HG03460 (cell line): Measurements from ENCODE around the gene SLX4IP.
"Not testable (repeated sequence)": the region's sequence is repeated elsewhere in the genome, so short reads cannot be mapped to it uniquely, and the experiment has no call there.

Experiments
- ATAC-seq: cut with Tn5 transposase; IDR thresholded peaks from one replicate; pipeline ENCODE4 v1.9.1; 2021; ENCODE audit not compliant: unreplicated experiment

Gene SLX4IP

DNA sequence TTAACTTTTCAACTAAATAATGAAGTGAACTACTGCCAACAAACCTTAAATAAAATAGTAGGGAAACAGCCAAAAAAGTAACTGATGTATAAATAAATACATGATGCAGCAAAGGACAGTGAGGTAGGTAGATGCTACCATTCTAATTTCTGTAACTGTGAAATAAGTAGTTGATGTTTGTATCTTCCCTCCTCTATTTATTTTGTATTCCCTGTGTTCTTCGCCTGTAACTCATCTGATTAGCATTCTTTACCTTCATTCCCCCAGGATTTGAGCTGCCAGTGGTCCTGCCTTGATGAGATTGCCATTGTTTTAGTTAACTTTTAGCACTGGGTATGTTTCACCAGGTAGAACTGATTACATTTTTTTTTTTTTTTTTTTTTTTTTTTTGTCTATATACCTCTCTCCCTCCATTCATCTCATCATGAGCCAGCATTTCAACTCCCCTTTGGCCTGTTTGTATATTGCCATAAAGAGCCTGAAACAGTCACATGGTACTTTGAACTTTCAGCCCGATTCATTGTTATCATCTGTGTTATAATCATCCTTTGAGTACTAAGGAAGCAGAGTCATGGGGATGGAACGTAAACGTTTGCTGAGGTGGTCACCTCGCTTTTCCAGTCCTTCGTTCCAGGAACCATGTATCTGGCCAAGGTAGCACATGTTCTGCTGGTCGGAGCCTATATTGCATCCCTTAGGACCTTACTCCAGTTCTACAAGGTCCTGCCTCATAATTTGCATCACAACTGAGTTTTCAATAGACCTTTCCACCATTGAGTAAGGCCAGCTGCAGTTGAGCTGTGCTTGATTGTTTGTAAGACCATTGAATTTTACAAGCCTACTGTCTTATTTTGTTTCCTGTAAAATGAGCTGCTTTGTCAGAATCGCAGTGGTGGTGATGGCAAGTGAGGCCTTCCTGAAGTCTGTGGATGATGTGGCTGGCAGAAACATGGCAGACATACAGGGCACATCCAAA lies 131.1 kb downstream of the SLX4IP start:
- no peak for ATAC-seq

- ATAC-seq = no peak
Measured at GRCh38 chr20:10568032-10568431, 132.9 kb downstream of the SLX4IP start.

GRCh38 chr20:10571313-10571815 lies 136.3 kb downstream of the SLX4IP start:
- ATAC-seq = no peak

DNA sequence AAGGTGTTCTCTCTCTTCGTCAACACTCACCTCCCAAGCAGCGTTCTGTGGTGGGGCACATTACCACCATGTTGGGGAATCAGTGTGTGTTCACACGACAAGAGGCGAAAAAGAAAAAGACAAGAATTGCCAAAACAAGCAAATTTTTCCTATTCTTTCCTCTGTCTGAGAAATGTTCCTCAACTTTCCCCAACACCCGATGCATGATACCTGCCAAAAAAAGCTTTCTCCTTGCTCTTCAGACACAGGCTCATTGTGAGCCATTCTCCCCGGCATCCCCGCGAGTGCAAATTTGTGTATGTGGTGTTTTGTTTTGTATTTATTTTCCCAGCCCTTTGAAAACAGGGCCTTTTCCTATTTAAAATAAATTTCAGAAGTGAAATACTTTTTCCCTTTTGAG lies 137.7 kb downstream of the SLX4IP start:
- ATAC-seq = no peak

DNA sequence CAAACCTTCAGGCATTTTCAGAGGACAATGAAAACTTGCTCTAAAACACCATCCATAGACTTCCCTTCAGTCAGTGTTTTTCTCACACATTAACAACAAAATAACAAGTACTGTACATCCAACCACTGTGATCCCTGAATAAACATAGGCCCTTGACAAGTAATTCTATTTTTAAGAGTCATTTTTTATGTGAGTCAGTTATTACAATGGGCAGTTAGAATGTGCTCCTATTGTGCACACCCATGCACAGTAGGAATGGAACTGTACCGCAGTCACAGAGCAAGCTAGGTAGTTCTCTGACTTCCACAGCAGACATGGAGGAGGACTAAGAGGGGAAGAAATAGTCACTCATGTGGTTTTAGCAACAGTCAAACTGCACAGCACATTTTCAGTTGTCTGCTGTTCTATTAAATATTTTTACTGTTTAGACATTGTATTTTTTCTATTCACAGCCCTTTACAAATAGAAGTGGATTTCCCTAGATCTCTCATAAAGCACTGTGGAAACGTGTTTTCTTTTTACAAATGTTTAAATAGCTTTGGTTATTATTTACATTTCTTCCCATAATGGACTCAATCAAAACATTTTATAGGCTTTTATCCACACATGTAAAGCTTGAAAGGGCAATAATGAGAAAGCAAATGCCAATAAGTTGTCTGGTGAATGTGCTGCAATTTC lies 138.3 kb downstream of the SLX4IP start:
- no peak for ATAC-seq

DNA sequence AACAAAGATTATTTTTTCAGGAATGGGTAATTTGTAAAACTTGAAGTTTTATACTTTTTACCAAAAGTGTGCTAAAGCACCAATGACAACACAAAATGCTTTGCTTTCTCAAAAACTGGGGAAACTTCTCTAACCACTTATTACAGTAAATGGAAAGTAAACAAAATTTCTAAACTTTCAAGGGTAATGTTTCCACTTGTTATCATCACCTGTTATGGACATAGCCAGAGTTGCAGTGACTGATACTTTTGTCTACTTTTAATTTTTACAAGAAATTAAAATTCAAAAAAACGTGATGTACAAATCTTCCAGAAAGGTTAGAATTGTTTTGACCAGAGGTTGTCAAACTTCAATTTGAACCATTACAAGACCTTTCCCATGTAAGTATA lies 138.8 kb downstream of the SLX4IP start:
- no peak for ATAC-seq

GRCh38 chr20:10576411-10577090 lies 141.4 kb downstream of the SLX4IP start:
- no peak for ATAC-seq

DNA sequence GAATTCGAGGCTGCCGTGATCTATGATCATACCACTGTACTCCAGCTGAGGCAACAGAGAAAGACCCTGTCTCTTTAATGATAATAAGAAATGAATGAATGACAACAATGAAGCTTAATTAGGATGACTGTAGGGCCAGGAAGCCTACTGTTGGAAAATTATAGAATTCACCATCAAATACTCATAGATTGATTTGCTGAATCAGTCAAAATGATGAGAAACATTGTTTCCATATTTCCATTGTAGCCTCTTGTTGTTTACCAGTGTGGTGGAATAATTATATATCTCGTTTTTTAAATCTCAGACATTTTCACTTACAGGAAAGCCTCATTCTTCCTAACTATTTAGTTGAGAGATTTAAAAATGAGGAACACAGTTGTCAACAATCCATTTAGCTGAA lies 142.5 kb downstream of the SLX4IP start:
- no peak for ATAC-seq

DNA sequence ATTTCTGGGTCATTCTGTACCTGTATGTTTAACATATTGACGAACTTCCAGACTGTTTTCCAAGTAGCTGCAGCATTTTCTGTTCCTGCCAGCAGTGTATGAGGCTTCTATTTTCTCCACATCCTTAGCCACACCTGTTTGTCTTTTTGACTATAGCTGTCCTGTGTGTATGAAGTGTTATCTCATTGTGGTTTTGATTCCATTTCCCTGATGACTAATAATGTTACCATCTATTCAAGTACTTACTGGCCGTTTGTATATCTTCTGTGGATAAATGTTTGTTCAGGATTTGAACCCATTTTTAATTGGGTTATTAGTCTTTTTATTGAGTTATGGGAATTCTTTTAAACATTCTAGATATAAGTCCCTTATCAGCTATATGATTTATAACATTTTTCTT lies 143.5 kb downstream of the SLX4IP start:
- ATAC-seq = no peak

DNA sequence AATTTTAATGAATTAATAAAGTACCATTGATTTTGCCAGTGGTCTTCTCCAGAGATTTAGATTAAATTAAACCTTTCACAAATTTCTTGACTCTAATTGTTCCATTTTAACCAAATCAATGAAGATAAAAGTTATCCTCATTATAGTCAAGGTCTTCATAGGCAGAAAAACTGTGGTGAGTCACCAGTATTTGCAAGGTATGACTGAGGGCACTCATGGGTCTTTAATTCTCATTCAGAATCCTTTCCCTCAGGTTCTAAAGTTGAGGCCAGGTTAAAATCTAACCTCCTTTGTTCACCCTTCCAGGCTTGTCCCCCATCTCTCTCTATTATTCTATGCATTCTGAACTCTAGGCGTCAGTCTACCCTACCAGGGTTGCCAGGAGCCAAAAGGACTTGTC lies 144.8 kb downstream of the SLX4IP start:
- ATAC-seq = no peak

- ATAC-seq = no peak
Measured at GRCh38 chr20:10580700-10581099, 145.6 kb downstream of the SLX4IP start.

DNA sequence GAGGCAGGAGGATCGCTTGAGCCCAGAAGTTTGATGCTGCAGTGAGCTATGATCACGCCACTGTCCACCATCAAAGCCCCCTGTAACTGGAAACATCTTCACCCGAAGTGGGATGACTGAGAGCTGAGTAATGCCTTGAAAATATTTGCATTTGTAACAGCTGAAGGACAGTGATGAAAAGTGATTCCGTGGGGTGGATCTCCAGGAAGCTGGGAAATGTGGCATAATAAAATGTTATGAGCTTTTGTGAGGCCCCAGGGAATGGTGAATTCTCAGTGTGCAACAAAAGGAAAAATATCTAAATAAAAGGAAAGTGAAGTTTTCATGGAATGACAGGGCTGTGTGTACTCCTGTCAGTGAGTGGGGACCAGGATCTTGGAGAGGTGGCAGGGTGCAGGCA lies 146.7 kb downstream of the SLX4IP start:
- no peak for ATAC-seq

- ATAC-seq = no peak
Measured at GRCh38 chr20:10584371-10584770, 149.3 kb downstream of the SLX4IP start.

DNA sequence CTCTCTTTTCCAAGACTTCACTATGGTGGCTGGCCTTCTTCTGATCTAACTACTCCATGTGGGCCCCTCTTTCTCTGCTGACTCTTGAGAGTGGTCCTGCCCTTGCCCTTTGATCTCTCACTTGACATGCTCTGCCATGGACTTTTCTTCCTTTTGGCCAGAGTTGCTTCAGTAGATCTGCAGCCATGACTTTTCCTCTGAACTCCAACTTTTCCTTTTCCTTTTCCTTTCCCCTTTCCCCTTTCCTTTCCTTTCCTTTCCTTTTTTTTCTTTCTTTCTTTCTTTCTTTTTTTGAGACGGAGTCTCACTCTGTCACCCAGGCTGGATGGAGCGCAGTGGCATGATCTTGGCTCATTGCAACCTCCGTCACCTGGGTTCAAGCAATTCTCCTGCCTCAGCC lies 150.2 kb downstream of the SLX4IP start:
- ATAC-seq = no peak

- no peak for ATAC-seq
Measured at GRCh38 chr20:10586296-10586695, 151.2 kb downstream of the SLX4IP start.

GRCh38 chr20:10590446-10590845 lies 155.3 kb downstream of the SLX4IP start:
- ATAC-seq = not testable (repeated sequence)

- no peak for ATAC-seq
Measured at GRCh38 chr20:10590950-10591671, 156.0 kb downstream of the SLX4IP start.

DNA sequence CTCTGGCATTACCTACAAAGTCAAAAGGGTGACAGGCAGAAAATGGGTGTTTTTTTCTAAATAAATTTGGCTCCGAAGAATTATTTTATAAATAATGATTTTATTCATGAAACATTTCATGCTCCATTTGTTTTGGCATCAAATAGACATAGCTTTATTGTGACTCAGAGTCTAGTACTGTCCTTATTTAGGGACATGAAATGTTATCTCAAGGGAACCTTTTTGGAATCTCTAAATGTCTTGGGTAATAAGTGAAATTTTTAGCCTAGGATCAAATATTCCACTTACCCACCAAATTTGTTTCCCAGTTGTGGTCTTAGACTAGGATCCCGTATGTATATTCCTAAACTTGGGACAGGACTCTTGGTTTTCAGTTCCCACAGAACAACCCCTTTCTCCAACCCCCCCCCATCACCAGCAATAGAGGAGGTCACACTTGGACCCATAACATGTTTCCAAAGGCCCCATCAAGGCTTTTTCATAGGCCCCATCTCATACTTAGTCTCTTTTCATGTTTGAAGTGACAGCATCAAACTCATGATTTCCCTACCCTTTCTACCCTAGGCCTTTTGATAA lies 156.9 kb downstream of the SLX4IP start:
- no peak for ATAC-seq

GRCh38 chr20:10594296-10594868 lies 159.3 kb downstream of the SLX4IP start:
- ATAC-seq = no peak

DNA sequence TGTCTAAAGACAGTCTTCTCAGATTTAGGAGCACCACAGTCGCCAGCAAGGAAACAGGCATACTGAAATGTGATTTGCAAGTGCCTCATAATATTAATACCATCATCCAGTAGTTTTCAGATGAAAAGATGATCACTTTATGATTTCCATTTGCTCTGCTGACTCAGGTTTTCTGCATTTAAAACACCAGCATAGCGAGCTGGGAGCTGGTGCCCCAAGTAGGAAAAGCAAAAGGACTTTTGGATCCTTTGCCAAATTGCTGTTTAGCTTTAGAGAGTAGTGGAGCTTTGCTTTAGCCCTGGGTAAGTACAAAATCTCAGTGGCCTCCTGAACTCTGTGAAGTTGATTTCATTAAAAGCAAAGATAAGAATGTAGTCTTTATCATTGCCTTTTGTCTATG lies 160.2 kb downstream of the SLX4IP start:
- ATAC-seq = no peak
